Measurements from ENCODE around the gene ARHGEF4.

Gene ARHGEF4

GRCh38 chr2:130837811-130838565 is 1.3 kb downstream of the ARHGEF4 start:
- ChIA-PET POLR2A (no interaction called here), CTCF (interaction anchor here (1.0 kb wide), 2 partner anchors 10 to 16 kb away, joined by 3 read pairs; no protein-coding TSS in a partner anchor)
- no peak for DNase-seq (ENCODE audit: extremely low spot score)
- TF ChIP-seq, protein P1, sequence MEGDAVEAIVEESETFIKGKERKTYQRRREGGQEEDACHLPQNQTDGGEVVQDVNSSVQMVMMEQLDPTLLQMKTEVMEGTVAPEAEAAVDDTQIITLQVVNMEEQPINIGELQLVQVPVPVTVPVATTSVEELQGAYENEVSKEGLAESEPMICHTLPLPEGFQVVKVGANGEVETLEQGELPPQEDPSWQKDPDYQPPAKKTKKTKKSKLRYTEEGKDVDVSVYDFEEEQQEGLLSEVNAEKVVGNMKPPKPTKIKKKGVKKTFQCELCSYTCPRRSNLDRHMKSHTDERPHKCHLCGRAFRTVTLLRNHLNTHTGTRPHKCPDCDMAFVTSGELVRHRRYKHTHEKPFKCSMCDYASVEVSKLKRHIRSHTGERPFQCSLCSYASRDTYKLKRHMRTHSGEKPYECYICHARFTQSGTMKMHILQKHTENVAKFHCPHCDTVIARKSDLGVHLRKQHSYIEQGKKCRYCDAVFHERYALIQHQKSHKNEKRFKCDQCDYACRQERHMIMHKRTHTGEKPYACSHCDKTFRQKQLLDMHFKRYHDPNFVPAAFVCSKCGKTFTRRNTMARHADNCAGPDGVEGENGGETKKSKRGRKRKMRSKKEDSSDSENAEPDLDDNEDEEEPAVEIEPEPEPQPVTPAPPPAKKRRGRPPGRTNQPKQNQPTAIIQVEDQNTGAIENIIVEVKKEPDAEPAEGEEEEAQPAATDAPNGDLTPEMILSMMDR (IDR thresholded peaks at IDR 0.05; ENCODE audit: control extremely low read depth, extremely low read depth, low read depth, missing control alignments) = no peak

DNA sequence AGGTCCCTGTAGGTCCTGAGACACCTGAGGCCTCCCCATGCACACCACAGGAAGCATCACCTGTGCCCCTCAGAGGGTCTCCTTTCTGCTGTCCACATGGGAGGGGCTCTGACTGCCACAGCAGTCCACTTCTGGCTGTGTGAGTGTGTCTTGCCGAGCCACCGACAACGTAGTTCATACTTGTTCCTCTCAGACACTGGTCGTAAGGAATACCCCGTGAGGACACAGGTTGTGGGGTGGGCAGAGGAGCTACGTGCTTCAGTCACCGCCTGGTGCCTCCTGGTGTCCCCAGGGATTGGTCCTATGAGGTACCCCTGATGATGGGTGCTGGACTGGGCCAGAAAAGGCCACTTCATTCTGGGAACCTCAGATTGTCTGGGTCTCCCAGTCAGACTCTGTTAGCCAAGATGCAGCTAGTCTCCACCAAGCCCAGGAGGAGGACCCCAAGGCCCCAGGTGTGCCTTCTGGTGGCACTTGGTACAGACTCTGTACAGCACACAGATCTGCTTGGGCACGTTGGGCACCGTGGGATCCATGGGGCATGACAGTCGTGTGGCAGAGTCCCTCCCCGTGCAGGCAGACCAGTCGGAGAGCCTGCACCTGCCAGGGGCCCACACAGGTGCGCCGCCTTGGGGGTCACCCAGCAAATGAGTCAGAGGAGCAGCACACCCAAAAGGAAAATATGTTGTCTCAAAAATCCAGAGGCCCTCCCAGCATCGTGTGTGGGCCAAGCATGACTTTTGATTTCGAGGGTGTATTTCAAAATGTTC is 2.5 kb downstream of the ARHGEF4 start:
- ChIA-PET CTCF (interaction anchor here (1.0 to 4.2 kb wide), 2 partner anchors 15 to 42 kb away, joined by 3 to 17 read pairs; no protein-coding TSS in a partner anchor), POLR2A (no interaction called here)
- TF ChIP-seq, protein P1 (IDR thresholded peaks at IDR 0.05; ENCODE audit: control extremely low read depth, extremely low read depth, low read depth, missing control alignments) = no peak

GRCh38 chr2:130840506-130840905 is 3.8 kb downstream of the ARHGEF4 start:
- ChIA-PET CTCF (interaction anchor here (1.0 to 4.2 kb wide), 2 partner anchors 8 to 43 kb away, joined by 3 to 17 read pairs; no protein-coding TSS in a partner anchor), POLR2A (no interaction called here)
- DNase-seq (ENCODE audit: extremely low spot score) = no peak
- TF ChIP-seq, protein P1 (IDR thresholded peaks at IDR 0.05; ENCODE audit: control extremely low read depth, extremely low read depth, low read depth, missing control alignments) = no peak

More for the DNA sequence above, 2.5 kb downstream of the ARHGEF4 start:
- DNase-seq (ENCODE audit: extremely low spot score) = no peak

GRCh38 chr2:130841741-130842365 is 5.1 kb downstream of the ARHGEF4 start:
- ChIA-PET POLR2A (no interaction called here), CTCF (interaction anchor here (0.8 to 4.2 kb wide), 2 partner anchors 32 to 45 kb away, joined by 3 to 17 read pairs; no protein-coding TSS in a partner anchor)
- TF ChIP-seq, protein P1 (IDR thresholded peaks at IDR 0.05; ENCODE audit: control extremely low read depth, extremely low read depth, low read depth, missing control alignments) = no peak
- no peak for DNase-seq (ENCODE audit: extremely low spot score)

DNA sequence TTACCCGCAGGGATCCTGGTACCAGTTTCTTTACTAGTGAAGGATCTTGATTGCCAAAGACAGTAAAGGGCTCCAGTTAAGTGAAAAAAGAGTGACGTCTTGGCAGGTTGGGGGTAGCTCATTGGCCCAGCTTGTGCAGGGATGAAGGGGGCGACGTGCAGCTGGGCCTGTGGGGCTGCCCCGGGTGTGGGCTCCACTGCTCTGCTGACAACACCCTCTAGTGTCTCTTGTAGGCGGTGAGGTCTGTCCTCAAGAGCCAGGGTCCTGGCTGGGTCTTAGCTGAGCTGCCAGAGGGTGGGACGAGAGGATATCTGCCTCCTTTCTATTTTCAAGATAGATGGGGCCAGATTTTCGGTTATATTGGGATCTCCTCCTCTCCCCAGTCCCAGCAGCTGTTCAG is 6.1 kb downstream of the ARHGEF4 start:
- CTCF ChIA-PET = interaction anchor here (1.1 to 4.2 kb wide), 2 partner anchors 21 to 46 kb away, joined by 3 to 17 read pairs; no protein-coding TSS in a partner anchor
- DNase-seq (ENCODE audit: extremely low spot score) = no peak
- POLR2A ChIA-PET = no interaction called here

More for the DNA sequence above, 6.1 kb downstream of the ARHGEF4 start:
- TF ChIP-seq, protein P1 (IDR thresholded peaks at IDR 0.05; ENCODE audit: control extremely low read depth, extremely low read depth, low read depth, missing control alignments) = no peak
